ACC112 (cell line): Measurements from ENCODE around the gene ENTPD6.

Source experiments
- H2AFZ ChIP-seq: fragments of 200-600 bp; sonication (generic); one replicate; pipeline ENCODE4 v1.6.0; 2017; ENCODE audit warnings: antibody characterized with exemption, low read length; ENCODE audit not compliant: unreplicated experiment
- H3K27ac ChIP-seq: fragments of 200-600 bp; sonication (generic); 2 replicates; pipeline ENCODE4 v1.5.1; 2014; ENCODE audit warnings: low read depth, mild to moderate bottlenecking, antibody characterized with exemption, low read length, moderate library complexity
- H3K27me3 ChIP-seq: fragments of 200-600 bp; sonication (generic); 2 replicates; pipeline ENCODE4 v1.6.1; 2014; ENCODE audit warnings: mild to moderate bottlenecking, antibody characterized with exemption, low read length, moderate library complexity, mixed read lengths; ENCODE audit not compliant: insufficient read depth
- H3K36me3 ChIP-seq: fragments of 200-600 bp; sonication (generic); 2 replicates; pipeline ENCODE4 v1.6.1; 2016; ENCODE audit warnings: mild to moderate bottlenecking, antibody characterized with exemption, low read length, moderate library complexity, mixed read lengths; ENCODE audit not compliant: insufficient read depth
- H3K4me1 ChIP-seq: fragments of 200-600 bp; sonication (generic); one replicate; pipeline ENCODE4 v1.6.1; 2016; ENCODE audit warnings: low read length, mixed read lengths; ENCODE audit not compliant: insufficient read depth, unreplicated experiment, control insufficient read depth
- H3K4me3 ChIP-seq: fragments of 200-600 bp; sonication (generic); 2 replicates; pipeline ENCODE4 v1.5.1; 2014; ENCODE audit warnings: mild to moderate bottlenecking, low read depth, low read length
- H3K79me2 ChIP-seq: fragments of 200-600 bp; sonication (generic); one replicate; pipeline ENCODE4 v1.6.0; 2016; ENCODE audit warnings: low read length; ENCODE audit not compliant: control insufficient read depth, unreplicated experiment, insufficient read depth

The ENTPD6 gene

DNA sequence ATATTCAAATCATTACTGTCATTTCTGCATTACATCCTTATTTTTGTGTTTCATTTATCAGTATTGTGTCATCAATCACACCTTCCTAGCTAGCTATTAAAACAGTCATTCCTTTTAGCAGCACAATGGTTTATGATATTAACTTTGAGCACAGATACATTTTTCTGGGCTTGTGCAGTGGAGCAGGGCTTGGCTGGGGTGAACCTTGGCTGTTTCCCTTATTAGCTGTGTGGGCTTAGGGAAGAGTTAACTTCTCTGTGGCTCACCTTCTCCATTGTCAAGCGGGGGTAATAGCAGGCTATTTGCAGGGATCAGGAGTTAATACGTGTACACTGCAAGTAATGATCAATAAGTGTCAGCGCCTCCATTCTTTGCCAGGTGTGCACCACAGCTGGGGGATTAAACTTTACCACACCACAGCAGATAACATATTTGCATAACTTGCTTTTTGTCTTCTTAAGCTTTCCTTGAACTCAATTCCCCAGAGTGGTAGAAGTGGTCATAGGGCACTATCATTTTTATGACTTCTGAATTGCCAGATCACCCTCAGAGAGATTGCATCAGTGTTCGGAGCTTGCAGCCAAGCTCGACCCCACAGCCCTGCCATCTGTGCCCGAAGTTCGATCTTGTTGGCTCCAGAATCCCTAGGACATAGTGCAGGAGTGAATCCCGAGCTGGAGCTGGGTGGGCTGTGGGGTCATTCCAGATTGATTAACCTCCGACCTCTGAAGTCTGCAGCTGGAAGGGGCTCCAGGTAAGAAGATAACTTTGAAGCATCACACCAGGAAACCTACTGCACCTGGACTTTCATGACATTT, 50.9 kb downstream of the ENTPD6 start:
- H2AFZ ChIP-seq, result no peak overlapping the region
- H3K27ac ChIP-seq, result peak overlapping the region; percentile 86

DNA sequence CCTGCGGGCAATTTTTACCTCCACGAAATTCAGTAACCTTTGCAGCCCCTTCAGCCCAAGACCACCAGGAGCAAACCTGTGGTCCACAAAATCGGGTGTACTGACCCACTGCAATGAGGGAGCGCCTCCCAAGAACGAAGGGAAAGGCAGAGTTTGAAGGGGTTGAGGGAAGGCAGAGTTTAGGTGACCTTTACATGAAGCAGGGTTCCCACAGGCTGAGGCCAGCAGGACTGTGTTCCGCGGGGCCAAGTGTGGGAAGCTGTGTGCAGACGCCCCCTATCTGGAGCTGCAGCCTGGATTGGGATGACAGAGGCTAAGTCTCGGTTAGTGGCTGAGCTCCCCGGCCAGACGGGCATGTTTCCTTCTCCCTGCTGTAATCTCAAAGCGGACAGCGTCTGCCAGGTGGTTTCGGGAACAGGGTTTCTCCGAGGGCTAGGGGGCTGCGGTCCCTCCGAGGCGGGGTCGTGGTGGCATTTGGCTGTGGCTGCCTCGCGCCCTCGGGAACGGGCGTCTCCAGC, 51.5 kb downstream of the ENTPD6 start:
- Histone ChIP-seq H3K79me2 (peaks cover 48% of the 10 kb centered on the region), H3K4me1 (peaks cover 42% of the 10 kb centered on the region)

More for the DNA sequence above, 50.9 kb downstream of the ENTPD6 start:
- peaks cover 41% of the 10 kb centered on the region for H3K79me2 ChIP-seq
- H3K36me3 ChIP-seq, result peaks cover 12% of the 10 kb centered on the region
- H3K27me3 ChIP-seq, result no peaks in the 10 kb centered on the region
- peak overlapping the region; percentile 92 for H3K4me3 ChIP-seq
- peaks cover 35% of the 10 kb centered on the region for H3K4me1 ChIP-seq

DNA sequence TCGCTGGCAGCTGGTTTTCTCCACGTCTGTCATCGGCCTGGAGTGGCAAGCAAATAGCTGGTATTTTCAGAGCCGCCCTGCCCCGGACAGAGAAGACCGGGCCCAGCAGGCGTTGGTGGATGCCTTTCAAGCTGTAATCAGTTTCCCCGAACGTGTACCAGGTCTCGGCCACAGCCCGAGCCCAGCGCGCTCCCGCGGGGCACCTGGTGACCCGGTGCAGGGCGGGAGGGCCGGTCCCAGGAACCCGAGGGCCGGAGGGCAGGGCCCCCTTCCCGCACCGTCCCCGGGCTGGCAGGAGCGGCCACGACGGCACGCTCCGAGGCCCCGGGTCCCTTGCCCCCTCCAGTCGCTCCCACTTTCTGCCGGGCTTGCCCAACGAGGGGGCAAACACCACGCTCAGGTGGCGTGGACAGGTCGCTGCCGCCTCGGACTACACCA, 52.0 kb downstream of the ENTPD6 start:
- peaks cover 53% of the 10 kb centered on the region for H3K79me2 ChIP-seq
- H3K36me3 ChIP-seq, result peaks cover 15% of the 10 kb centered on the region
- H3K4me3 ChIP-seq, result peak overlapping the region; percentile 92
- H2AFZ ChIP-seq, result peak overlapping the region; percentile 77
- peak overlapping the region; percentile 86 for H3K27ac ChIP-seq
- peaks cover 47% of the 10 kb centered on the region for H3K4me1 ChIP-seq
- H3K27me3 ChIP-seq, result no peaks in the 10 kb centered on the region

More for the DNA sequence above, 51.5 kb downstream of the ENTPD6 start:
- Histone ChIP-seq H3K4me3 (peak overlapping the region; percentile 92), H3K36me3 (peaks cover 12% of the 10 kb centered on the region), H3K27me3 (no peaks in the 10 kb centered on the region), H2AFZ (peak overlapping the region; percentile 77), H3K27ac (peak overlapping the region; percentile 86)

DNA sequence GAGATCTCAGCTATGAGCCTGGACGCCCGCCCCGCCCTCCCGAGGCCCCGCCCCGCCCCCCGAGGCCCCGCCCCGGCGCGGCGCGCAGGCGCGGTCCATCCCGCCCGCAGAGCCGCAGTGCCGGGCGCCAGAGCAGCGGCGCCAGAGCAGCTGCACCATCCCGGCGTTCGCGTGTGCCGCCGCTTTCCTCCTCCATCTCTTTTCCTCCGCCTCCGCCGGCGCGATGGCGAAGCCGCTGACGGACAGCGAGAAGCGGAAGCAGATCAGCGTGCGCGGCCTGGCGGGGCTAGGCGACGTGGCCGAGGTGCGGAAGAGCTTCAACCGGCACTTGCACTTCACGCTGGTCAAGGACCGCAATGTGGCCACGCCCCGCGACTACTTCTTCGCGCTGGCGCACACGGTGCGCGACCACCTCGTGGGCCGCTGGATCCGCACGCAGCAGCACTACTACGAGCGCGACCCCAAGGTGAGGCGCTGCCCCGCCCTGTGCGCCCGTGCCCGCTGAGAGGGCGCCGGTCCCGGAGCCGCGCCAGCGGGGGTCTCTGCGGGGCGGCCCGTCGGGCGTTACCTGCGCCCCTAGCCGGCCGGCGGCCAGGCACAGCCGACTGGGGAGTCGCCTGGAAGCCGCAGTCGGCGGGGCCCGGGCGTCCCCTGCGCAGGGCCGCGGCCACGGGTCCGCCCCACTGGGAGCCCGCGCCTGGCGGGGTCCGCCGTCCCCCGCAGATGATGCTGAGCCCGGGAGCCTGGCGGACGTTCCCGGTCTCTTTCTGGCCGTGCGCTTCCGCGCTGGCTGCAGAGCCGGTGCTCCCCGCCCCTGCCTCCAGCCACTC, 52.7 kb downstream of the ENTPD6 start, which contains the start of gene PYGB:
Gene PYGB (plus strand): TSS at position 130 of the 830 bp plus-strand sequence. CDS start 94 bp downstream, at position 224.
- H3K79me2 ChIP-seq, result peaks cover 59% of the 10 kb centered on the region
- peak within 1 kb of the TSS; percentile 99 for H3K4me3 ChIP-seq
- H3K4me1 ChIP-seq, result peaks cover 52% of the 10 kb centered on the region
- H3K27me3 ChIP-seq, result no peaks in the 10 kb centered on the region
- H3K27ac ChIP-seq, result peak within 1 kb of the TSS; percentile 86
- H3K36me3 ChIP-seq, result peaks cover 16% of the 10 kb centered on the region
- H2AFZ ChIP-seq, result peak within 1 kb of the TSS; percentile 77

DNA sequence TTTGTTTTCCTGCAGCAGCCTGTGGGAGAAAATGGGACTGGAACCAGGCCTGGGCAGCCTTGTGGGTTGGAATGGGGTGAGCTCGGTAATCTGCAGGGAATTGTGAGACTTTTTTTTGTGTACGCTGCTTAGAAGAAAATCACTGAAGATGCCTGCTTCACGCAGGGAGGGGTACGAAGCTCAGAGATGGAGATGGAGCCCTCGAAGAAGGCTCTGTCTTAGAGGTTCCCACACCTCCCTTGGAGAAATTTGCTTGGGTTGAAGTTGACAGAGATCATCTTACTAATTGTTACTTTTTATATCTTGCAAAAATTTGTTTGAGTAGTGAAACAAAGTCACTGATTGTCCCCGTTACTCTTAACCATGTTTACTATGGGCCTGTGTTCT, 53.3 kb downstream of the ENTPD6 start:
- peaks cover 52% of the 10 kb centered on the region for H3K4me1 ChIP-seq
- no peaks in the 10 kb centered on the region for H3K27me3 ChIP-seq
- H3K4me3 ChIP-seq, result peak overlapping the region; percentile 99
- H2AFZ ChIP-seq, result no peak overlapping the region
- H3K36me3 ChIP-seq, result peaks cover 15% of the 10 kb centered on the region
- H3K79me2 ChIP-seq, result peaks cover 63% of the 10 kb centered on the region
- peak overlapping the region; percentile 86 for H3K27ac ChIP-seq

DNA sequence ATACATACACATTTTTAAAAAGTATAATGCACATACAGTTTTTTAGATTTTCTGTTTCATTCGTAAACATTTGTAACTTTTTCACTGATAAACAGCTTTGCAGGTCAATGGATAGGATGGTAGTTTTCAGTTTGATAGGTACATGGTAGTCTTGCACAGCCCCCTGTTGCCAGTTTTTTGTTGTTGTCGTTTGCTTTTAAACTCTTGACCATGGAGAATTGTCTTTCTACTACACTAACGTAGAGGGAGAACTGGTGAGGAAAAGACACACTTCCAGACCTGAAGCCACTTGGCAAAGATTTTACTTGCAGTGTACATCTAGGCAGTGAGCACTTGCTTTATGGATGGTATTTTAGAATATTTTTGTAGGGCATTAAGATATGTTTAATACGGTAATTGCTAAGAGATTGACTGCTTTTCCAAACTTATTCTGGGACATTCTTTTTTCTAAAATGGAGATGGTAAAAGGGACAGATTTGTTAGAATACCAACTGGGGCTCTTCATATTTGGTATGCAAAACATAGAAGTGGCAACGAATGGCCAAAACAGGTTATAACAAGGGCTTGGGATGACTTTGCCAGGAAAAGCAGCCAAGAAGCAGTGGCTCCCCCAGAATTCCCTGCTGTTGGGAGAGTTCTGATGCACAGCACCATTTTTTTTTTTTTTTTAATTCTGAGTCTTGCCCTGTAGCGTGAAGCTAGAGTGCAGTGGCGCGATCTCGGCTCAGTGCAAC, 53.9 kb downstream of the ENTPD6 start:
- peak overlapping the region; percentile 99 for H3K4me3 ChIP-seq
- H3K79me2 ChIP-seq, result peaks cover 69% of the 10 kb centered on the region
- peaks cover 12% of the 10 kb centered on the region for H3K36me3 ChIP-seq
- no peak overlapping the region for H2AFZ ChIP-seq
- H3K4me1 ChIP-seq, result peaks cover 53% of the 10 kb centered on the region
- H3K27me3 ChIP-seq, result no peaks in the 10 kb centered on the region
- H3K27ac ChIP-seq, result peak overlapping the region; percentile 86

DNA sequence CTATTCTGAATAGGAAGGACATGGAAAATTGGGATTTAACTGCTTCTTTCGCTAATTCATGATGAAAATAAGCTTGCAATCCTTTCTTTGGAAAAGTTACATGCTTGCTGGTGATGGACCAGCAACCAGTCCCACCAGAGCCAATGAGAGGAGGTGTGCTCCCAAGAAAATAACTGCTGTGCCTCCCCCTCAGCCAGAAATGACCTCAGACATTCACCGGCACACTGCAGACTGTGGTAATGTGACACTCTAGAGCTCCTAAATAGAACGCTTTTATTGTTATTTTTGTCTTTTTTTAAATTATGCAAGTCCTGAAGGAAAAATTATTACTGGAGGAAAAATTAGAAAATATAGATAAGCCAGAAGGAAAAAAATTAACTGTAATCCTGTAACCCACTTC, 55.0 kb downstream of the ENTPD6 start:
- H2AFZ ChIP-seq, result no peak overlapping the region
- no peaks in the 10 kb centered on the region for H3K27me3 ChIP-seq
- H3K79me2 ChIP-seq, result peaks cover 80% of the 10 kb centered on the region
- peaks cover 62% of the 10 kb centered on the region for H3K4me1 ChIP-seq
- peaks cover 21% of the 10 kb centered on the region for H3K36me3 ChIP-seq
- peak overlapping the region; percentile 10; the same call in 1 of the 2 replicates for H3K27ac ChIP-seq
- peak overlapping the region; percentile 99 for H3K4me3 ChIP-seq

DNA sequence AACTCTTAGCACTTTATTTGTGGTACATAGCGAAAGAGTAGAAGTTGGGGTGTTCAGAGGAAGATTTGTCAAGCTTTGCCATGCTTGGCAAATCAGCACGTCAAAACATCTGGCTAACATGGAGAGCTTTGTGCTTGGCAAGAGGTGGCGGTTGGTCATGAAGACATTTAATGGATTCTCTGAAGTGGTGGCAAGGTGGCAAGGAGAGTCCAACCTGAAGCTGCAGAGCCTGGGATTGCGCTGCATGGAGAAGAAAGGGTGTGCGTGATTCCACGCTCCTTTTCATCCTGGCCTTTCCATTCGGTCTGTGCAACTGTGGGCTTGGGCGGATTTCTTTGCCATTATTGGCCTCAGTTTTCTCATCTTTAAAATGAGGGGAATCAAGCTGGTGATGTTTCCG, 55.5 kb downstream of the ENTPD6 start:
- peaks cover 62% of the 10 kb centered on the region for H3K4me1 ChIP-seq
- peaks cover 22% of the 10 kb centered on the region for H3K36me3 ChIP-seq
- peak overlapping the region; percentile 99 for H3K4me3 ChIP-seq
- H3K79me2 ChIP-seq, result peaks cover 85% of the 10 kb centered on the region
- no peaks in the 10 kb centered on the region for H3K27me3 ChIP-seq
- H3K27ac ChIP-seq, result no peak overlapping the region
- H2AFZ ChIP-seq, result no peak overlapping the region

DNA sequence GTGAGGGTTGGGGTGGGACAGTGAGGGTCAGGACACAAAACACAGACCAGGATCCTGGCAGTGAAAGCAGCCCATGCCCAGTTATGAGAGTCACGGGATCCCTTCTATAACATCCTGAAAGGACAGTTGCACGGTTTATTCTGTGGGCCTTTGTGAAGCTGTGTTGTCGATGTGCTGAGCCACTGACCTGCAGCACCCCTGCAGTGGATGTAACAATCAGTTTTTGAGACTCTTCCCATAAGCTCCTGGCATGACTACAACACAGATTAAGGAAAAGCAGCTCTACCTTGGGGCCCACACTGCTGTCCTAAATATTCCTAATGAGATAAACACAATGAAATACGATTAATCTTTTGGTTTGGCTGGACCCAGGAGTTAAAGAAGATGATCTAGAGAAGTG, 56.0 kb downstream of the ENTPD6 start:
- Histone ChIP-seq H3K79me2 (peaks cover 90% of the 10 kb centered on the region), H2AFZ (no peak overlapping the region), H3K36me3 (peaks cover 24% of the 10 kb centered on the region), H3K27me3 (no peaks in the 10 kb centered on the region), H3K27ac (no peak overlapping the region), H3K4me1 (peaks cover 62% of the 10 kb centered on the region), H3K4me3 (peak overlapping the region; percentile 99)

DNA sequence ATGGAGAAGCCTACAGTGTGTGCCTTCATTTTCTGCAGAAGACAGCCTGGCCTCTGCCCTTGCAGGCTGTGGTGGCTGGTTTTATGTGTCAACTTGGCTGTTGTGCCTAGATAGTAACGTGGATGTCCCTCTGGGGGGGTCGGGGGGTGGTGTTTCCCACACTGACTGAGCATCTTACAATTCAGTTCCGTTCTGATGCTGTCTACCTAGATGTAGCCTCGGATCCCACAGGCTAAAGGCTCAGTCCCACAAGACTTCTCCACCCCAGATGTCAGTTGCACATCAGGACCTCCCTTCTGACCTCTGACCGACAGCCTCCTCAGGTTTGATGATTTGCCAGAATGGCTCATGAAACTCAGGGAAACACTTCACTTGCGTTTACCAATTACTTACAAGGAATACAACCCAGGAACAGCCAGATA, 56.7 kb downstream of the ENTPD6 start:
- Histone ChIP-seq H3K79me2 (peaks cover 91% of the 10 kb centered on the region), H3K36me3 (peaks cover 24% of the 10 kb centered on the region), H2AFZ (no peak overlapping the region), H3K27me3 (no peaks in the 10 kb centered on the region), H3K4me1 (peaks cover 58% of the 10 kb centered on the region), H3K27ac (no peak overlapping the region), H3K4me3 (peak overlapping the region; percentile 99)
